Measurements from ENCODE around the gene TINAG. TPM values are rescaled to one million over a fixed set of nuclear protein-coding genes. Genes with fewer than 3 reads are reported as not detected.

The TINAG gene
- not detected in 2 replicates for total RNA-seq (2014; rRNA removed; shearing (Covaris generic))
- not detected in 2 replicates for polyA plus RNA-seq (2015; cell fraction: cytosol; rRNA removed)
- polyA plus RNA-seq (2015; cell fraction: nucleus; rRNA removed) = not detected in 2 replicates

DNA sequence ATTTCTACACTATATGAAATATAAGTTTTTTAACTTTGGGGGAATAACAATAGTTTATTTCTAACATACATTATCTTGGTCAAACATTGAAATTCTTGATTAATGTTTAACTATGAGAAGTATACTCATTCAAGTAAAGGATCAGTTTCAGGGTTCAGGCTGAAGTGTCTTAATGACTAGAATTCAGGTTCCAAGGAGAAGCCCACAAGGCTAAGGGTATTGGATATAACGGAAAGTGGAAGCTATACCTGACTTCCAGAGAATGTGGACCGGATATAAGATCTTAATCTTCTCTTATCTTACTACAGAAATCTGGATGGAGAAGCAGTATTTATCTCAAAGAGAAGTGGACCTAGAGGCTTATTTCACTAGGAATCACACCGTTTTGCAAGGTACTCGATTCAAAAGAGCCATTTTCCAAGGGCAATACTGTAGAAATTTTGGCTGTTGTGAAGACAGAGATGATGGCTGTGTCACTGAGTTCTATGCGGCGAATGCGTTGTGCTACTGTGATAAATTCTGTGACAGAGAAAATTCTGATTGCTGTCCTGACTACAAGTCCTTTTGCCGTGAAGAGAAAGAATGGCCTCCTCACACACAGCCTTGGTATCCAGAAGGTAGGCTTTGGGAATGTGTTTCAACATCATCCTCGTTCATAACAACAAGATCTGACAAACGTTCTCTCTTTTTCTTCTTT lies at the start of gene TINAG:
TINAG (plus strand) TSS at position 153 of the 697 bp plus-strand sequence; CDS start at position 263, 110 bp downstream.
- no peak for DNase-seq (ENCODE audit: low read depth, low spot score)
- in situ Hi-C loops (cut with HindIII; ENCODE audit: low pct_unique_long_range_greater_than_20kb, low sequenced_read_pairs) = no loop called here

DNA sequence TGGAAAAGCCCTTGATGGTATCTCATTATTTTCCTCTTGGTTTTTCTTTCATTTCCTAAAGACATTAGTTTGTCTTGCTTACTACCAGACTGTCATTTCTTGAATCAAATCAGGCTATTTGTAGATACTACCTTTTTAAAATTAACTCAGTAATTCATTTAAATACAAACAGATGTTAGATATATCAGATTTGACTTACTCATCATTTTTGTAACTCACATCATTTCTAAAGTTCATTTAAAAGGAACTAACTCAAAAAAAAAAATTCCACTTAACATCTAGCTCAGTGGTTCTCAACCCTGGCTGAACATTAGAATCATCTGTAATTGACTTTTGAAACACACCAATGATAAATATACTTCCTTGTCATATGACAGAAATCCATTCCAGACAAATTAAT lies 48.2 kb upstream of the TINAG start:
- no peak for DNase-seq (ENCODE audit: low read depth, low spot score)
- in situ Hi-C loops (cut with HindIII; ENCODE audit: low pct_unique_long_range_greater_than_20kb, low sequenced_read_pairs) = no loop called here

DNA sequence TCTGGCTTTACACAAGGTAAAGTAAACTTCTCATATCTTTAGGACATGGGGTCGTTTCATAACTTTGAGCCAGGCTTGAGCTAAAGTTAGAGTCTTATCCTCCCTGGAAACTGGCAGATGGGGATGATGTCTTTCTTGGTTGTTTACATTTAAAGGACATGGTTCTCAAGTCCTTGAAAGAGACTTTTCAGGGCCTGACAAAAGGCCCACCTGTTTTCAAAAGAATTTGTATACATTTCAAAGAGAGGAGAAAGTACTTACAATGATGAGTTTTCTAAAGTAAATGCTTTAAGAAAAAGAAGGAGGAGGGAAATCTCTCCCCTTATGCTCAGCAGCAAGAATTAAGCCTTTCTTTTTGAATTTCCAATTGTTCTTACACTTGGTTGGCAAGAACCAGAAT lies 45.7 kb upstream of the TINAG start:
- no peak for DNase-seq (ENCODE audit: low read depth, low spot score)
- in situ Hi-C loops (cut with HindIII; ENCODE audit: low pct_unique_long_range_greater_than_20kb, low sequenced_read_pairs) = no loop called here

GRCh38 chr6:54262971-54263370 lies 45.3 kb upstream of the TINAG start:
- no peak for DNase-seq (ENCODE audit: low read depth, low spot score)
- in situ Hi-C loops (cut with HindIII; ENCODE audit: low pct_unique_long_range_greater_than_20kb, low sequenced_read_pairs) = no loop called here

- in situ Hi-C loops (cut with HindIII; ENCODE audit: low pct_unique_long_range_greater_than_20kb, low sequenced_read_pairs) = no loop called here
These were observed 43.5 kb upstream of the TINAG start for GRCh38 chr6:54264581-54265272.

GRCh38 chr6:54266400-54266923 lies 41.8 kb upstream of the TINAG start:
- in situ Hi-C loops (cut with HindIII; ENCODE audit: low pct_unique_long_range_greater_than_20kb, low sequenced_read_pairs) = no loop called here
- no peak for DNase-seq (ENCODE audit: low read depth, low spot score)

More at GRCh38 chr6:54264581-54265272, 43.5 kb upstream of the TINAG start:
- no peak for DNase-seq (ENCODE audit: low read depth, low spot score)

- in situ Hi-C loops (cut with HindIII; ENCODE audit: low pct_unique_long_range_greater_than_20kb, low sequenced_read_pairs) = no loop called here
- DNase-seq (ENCODE audit: low read depth, low spot score) = peak; percentile 81
These were observed 40.4 kb upstream of the TINAG start for GRCh38 chr6:54267798-54268197.

DNA sequence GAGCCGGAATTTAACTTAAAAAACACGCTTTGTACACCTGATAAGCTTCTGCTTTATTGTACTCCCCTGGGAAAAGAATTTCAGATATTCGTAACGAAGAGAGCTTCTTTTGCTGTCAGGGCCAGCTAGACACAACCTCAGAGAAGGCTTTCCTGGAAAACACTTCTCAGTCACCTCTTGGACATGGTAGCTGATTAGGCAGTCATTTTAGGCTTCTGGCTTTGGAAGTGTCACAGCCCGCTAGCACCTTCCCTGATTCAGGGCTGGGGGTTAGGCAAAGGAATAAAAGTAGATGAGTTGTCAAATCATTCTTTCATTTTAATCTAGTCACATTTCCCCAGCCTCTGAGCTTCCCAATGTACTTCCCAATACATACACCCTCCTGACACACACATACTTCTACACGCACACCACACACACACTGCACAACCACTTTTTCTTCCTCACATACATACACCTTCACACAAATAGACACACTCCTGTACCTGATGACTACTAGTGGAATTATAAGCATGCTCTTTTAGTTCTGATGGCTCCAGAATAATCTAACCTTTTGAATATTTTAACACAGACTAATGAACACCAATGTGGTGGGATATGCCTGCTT lies 34.9 kb upstream of the TINAG start:
- no peak for DNase-seq (ENCODE audit: low read depth, low spot score)
- in situ Hi-C loops (cut with HindIII; ENCODE audit: low pct_unique_long_range_greater_than_20kb, low sequenced_read_pairs) = no loop called here

DNA sequence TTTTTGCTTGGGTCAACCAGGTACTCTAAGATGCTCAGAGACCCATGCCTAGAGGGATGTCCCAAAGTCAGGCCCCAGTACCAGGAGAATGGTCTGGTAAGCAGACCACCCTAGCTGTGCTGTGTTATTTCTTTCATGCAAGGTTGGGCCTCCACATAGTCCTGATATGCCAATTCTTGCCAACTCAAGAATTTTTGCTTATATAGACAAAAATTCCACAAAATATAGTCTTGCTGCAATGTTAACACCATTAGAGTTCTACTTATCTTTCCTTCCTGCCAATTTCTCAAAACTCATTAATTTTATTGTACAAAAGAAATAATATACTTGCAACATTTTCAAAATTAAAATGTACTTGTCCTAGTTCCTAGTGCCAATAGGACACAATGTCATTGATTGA lies 33.9 kb upstream of the TINAG start:
- DNase-seq (ENCODE audit: low read depth, low spot score) = no peak
- in situ Hi-C loops (cut with HindIII; ENCODE audit: low pct_unique_long_range_greater_than_20kb, low sequenced_read_pairs) = no loop called here

- DNase-seq (ENCODE audit: low read depth, low spot score) = no peak
- in situ Hi-C loops (cut with HindIII; ENCODE audit: low pct_unique_long_range_greater_than_20kb, low sequenced_read_pairs) = no loop called here
These were observed 26.1 kb upstream of the TINAG start for GRCh38 chr6:54282186-54282585.

DNA sequence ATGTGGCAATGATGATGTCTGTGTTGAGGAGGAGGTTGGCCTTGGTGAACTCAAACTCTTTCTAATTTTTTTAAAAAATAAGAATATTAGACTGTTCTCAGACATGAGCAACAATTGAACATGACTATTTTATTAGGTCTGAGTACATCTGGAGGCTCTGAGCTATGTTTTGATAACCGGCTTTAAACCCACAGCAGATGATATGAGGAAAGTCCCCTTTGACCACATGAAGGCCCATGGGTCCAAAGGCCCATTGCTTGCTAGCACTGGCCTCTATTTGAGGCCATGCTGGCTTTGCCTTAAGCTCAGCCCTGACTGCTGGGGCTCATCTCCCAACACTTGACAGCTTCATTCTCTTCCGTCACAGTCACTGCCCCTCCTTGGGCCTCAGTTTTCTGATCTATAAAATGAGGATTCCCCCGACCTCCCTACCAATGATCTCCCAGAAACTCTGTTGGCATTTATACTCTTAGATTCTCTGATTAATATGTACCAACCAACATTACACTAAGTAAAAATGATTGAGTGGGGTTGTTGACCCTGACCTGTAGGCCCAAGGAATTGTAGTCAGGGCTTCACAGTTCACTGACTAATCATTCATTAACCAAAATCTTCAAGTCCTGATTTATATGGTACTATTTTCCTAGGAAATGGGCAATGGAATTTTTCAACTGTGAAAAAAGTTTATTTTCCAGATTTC lies 23.9 kb upstream of the TINAG start:
- DNase-seq (ENCODE audit: low read depth, low spot score) = no peak
- in situ Hi-C loops (cut with HindIII; ENCODE audit: low pct_unique_long_range_greater_than_20kb, low sequenced_read_pairs) = no loop called here

GRCh38 chr6:54285595-54285994 lies 22.6 kb upstream of the TINAG start:
- in situ Hi-C loops (cut with HindIII; ENCODE audit: low pct_unique_long_range_greater_than_20kb, low sequenced_read_pairs) = no loop called here
- DNase-seq (ENCODE audit: low read depth, low spot score) = no peak

- DNase-seq (ENCODE audit: low read depth, low spot score) = no peak
- in situ Hi-C loops (cut with HindIII; ENCODE audit: low pct_unique_long_range_greater_than_20kb, low sequenced_read_pairs) = no loop called here
These were observed 22.1 kb upstream of the TINAG start for GRCh38 chr6:54286141-54286540.

DNA sequence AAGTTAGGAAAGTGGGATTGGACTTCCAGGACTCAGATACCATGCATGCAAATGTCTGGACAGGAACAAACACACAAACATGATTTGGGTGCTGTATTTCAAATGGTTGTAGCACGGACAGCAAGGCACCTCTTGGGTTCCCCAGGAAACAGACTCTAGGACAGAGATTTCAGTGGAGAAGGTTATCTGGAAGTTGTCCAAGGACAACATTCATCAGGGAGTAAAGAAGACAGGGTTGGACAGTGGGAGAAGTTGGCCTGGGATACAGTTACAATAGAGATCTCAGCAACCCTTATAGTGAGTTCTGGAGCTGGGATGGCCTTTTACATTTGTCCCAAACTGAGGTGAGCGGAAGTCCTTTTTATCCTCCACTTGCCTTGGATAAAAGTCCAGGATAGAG lies 19.8 kb upstream of the TINAG start:
- in situ Hi-C loops (cut with HindIII; ENCODE audit: low pct_unique_long_range_greater_than_20kb, low sequenced_read_pairs) = no loop called here

DNA sequence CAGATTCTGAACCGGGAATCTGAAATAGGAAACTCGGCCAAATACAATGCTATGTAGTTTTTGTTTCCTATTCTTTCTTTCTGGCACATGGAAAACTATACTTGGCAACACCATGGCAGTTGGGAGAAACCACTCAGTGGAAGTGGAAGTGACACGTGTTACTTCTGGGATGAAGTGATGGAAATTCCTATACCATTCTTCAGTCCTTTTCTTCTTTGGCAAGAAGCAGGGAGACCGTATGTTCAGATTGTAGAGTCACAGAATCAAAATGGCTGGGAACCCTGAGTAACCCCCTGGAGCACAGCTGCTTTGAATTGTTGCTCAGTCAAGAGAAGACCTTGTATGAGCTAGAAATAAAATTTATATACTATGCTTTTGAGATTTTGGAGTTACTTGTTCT lies 18.8 kb upstream of the TINAG start:
- in situ Hi-C loops (cut with HindIII; ENCODE audit: low pct_unique_long_range_greater_than_20kb, low sequenced_read_pairs) = no loop called here
- no peak for DNase-seq (ENCODE audit: low read depth, low spot score)

More for the DNA sequence above, 19.8 kb upstream of the TINAG start:
- no peak for DNase-seq (ENCODE audit: low read depth, low spot score)

DNA sequence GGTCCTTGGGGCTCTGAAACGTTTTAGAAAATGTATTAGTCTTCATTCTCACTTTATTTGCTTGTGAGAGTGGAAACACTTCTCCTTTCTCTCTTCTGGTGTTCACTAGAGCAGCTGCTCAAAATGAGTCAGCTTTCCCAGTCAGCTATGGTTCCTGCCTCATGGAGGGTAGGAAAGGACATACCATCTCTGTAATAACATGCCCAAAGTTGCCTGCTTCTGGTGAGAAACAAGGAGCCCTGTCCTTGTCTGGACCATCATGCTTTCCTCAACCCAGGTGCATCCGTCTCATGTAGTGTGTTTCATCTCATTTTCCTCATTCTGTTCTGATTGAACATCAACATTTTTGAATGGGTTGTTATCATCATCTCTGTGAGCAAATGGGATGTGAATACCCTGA lies 17.1 kb upstream of the TINAG start:
- in situ Hi-C loops (cut with HindIII; ENCODE audit: low pct_unique_long_range_greater_than_20kb, low sequenced_read_pairs) = no loop called here
- no peak for DNase-seq (ENCODE audit: low read depth, low spot score)

GRCh38 chr6:54291738-54292137 lies 16.5 kb upstream of the TINAG start:
- in situ Hi-C loops (cut with HindIII; ENCODE audit: low pct_unique_long_range_greater_than_20kb, low sequenced_read_pairs) = no loop called here
- DNase-seq (ENCODE audit: low read depth, low spot score) = no peak

Measured in SK-MEL-5 (cell line).